ENCODE measurements around the gene VPS41.

DNA sequence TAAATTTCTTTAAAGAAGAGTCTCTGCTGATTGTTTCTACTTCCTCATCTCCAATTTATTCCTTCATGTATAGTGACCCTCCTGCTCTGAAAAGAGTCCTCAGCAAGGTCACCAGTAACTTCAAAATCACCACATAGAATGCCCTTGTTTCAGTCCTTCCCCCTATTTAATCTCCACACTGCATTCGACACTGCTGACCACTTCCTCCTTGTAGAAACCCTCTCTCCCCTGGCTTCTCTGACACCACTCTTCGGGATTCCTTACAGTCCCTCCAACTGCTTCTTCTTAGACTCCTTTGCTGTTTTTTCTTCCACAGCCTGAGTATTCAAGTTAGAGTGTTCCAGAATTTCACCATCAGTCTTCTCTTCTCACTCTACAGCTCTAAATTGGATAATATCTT, 89.5 kb downstream of the VPS41 start:
- TF ChIP-seq, protein P1, sequence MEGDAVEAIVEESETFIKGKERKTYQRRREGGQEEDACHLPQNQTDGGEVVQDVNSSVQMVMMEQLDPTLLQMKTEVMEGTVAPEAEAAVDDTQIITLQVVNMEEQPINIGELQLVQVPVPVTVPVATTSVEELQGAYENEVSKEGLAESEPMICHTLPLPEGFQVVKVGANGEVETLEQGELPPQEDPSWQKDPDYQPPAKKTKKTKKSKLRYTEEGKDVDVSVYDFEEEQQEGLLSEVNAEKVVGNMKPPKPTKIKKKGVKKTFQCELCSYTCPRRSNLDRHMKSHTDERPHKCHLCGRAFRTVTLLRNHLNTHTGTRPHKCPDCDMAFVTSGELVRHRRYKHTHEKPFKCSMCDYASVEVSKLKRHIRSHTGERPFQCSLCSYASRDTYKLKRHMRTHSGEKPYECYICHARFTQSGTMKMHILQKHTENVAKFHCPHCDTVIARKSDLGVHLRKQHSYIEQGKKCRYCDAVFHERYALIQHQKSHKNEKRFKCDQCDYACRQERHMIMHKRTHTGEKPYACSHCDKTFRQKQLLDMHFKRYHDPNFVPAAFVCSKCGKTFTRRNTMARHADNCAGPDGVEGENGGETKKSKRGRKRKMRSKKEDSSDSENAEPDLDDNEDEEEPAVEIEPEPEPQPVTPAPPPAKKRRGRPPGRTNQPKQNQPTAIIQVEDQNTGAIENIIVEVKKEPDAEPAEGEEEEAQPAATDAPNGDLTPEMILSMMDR (IDR thresholded peaks at IDR 0.05), result no peak
- TF ChIP-seq POLR2A (IDR thresholded peaks at IDR 0.05), result no peak
